Measurements from ENCODE around the gene GET4. TPM values are rescaled to one million over a fixed set of nuclear protein-coding genes. Genes with fewer than 3 reads are reported as not detected.

GET4 gene
- total and polyA plus RNA-seq, 2 of the 8 experiments (the other 6 are each of a cell fraction or from before 2014, with no cell fraction given): 56.7 to 74.1 TPM

DNA sequence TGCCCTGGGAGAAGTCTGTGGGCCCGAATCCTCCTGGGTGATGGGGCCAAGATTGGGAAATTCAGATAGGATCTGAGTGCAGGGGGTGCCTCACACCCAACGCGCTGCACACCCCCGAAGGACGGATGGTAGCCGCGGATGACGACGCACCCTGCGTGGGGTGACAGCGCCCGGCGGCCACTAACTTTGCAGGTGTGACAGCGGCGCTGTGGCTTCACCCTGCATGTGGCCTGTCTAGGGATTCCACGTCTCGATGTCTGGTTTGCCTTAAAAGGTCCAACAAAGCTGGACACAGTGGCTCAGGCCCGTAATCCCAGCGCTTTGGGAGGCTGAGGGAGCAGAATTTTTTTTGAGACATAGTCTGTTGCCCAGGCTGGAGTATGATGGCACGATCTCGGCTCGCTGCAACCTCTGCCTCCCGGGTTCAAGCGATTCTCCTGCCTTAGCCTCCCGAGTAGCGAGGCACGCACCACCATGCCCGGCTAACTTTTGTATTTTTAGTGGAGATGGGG, 59.6 kb downstream of the GET4 start (continued):
- TF ChIP-seq, protein P1, sequence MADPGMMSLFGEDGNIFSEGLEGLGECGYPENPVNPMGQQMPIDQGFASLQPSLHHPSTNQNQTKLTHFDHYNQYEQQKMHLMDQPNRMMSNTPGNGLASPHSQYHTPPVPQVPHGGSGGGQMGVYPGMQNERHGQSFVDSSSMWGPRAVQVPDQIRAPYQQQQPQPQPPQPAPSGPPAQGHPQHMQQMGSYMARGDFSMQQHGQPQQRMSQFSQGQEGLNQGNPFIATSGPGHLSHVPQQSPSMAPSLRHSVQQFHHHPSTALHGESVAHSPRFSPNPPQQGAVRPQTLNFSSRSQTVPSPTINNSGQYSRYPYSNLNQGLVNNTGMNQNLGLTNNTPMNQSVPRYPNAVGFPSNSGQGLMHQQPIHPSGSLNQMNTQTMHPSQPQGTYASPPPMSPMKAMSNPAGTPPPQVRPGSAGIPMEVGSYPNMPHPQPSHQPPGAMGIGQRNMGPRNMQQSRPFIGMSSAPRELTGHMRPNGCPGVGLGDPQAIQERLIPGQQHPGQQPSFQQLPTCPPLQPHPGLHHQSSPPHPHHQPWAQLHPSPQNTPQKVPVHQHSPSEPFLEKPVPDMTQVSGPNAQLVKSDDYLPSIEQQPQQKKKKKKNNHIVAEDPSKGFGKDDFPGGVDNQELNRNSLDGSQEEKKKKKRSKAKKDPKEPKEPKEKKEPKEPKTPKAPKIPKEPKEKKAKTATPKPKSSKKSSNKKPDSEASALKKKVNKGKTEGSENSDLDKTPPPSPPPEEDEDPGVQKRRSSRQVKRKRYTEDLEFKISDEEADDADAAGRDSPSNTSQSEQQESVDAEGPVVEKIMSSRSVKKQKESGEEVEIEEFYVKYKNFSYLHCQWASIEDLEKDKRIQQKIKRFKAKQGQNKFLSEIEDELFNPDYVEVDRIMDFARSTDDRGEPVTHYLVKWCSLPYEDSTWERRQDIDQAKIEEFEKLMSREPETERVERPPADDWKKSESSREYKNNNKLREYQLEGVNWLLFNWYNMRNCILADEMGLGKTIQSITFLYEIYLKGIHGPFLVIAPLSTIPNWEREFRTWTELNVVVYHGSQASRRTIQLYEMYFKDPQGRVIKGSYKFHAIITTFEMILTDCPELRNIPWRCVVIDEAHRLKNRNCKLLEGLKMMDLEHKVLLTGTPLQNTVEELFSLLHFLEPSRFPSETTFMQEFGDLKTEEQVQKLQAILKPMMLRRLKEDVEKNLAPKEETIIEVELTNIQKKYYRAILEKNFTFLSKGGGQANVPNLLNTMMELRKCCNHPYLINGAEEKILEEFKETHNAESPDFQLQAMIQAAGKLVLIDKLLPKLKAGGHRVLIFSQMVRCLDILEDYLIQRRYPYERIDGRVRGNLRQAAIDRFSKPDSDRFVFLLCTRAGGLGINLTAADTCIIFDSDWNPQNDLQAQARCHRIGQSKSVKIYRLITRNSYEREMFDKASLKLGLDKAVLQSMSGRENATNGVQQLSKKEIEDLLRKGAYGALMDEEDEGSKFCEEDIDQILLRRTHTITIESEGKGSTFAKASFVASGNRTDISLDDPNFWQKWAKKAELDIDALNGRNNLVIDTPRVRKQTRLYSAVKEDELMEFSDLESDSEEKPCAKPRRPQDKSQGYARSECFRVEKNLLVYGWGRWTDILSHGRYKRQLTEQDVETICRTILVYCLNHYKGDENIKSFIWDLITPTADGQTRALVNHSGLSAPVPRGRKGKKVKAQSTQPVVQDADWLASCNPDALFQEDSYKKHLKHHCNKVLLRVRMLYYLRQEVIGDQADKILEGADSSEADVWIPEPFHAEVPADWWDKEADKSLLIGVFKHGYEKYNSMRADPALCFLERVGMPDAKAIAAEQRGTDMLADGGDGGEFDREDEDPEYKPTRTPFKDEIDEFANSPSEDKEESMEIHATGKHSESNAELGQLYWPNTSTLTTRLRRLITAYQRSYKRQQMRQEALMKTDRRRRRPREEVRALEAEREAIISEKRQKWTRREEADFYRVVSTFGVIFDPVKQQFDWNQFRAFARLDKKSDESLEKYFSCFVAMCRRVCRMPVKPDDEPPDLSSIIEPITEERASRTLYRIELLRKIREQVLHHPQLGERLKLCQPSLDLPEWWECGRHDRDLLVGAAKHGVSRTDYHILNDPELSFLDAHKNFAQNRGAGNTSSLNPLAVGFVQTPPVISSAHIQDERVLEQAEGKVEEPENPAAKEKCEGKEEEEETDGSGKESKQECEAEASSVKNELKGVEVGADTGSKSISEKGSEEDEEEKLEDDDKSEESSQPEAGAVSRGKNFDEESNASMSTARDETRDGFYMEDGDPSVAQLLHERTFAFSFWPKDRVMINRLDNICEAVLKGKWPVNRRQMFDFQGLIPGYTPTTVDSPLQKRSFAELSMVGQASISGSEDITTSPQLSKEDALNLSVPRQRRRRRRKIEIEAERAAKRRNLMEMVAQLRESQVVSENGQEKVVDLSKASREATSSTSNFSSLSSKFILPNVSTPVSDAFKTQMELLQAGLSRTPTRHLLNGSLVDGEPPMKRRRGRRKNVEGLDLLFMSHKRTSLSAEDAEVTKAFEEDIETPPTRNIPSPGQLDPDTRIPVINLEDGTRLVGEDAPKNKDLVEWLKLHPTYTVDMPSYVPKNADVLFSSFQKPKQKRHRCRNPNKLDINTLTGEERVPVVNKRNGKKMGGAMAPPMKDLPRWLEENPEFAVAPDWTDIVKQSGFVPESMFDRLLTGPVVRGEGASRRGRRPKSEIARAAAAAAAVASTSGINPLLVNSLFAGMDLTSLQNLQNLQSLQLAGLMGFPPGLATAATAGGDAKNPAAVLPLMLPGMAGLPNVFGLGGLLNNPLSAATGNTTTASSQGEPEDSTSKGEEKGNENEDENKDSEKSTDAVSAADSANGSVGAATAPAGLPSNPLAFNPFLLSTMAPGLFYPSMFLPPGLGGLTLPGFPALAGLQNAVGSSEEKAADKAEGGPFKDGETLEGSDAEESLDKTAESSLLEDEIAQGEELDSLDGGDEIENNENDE (IDR thresholded peaks at IDR 0.05; ENCODE audit: insufficient replicate concordance, low read length): no peak
- TF ChIP-seq CHD1 (IDR thresholded peaks at IDR 0.05; ENCODE audit: low read depth, low read length) (no peak), TEAD4 (IDR thresholded peaks at IDR 0.05; ENCODE audit: low read depth, low read length) (no peak)

All from H1 (cell line).